Ovary (tissue), 3 donors: ENCODE data around the gene EFHC2.

Source experiments
- CTCF ChIP-seq, 3 donors: fragments of 450-650 bp in 2 of 3; fragments of 200-600 bp in 1 of 3; IDR thresholded peaks; one replicate each; pipeline versions ENCODE4 v1.5.1 to v1.8.0; 2016 to 2022; ENCODE audit warnings: antibody characterized with exemption in 3 of 3, mild to moderate bottlenecking in 1 of 3
- EP300 ChIP-seq: sonication (generic); formaldehyde crosslinking; IDR thresholded peaks from one replicate; pipeline ENCODE4 v1.6.1; 2017; ENCODE audit warnings: antibody characterized with exemption
- POLR2A ChIP-seq: fragments of 450-650 bp; IDR thresholded peaks from one replicate; pipeline ENCODE4 v1.6.1; 2017; ENCODE audit warnings: antibody characterized with exemption, mild to moderate bottlenecking, moderate library complexity
- donor health status: DM: no; HTN: no; CAD: no.

- TF ChIP-seq CTCF (IDR thresholded peaks at IDR 0.05): no peak
- no peak for TF ChIP-seq EP300
- no peak for TF ChIP-seq POLR2A
These were observed 5.1 kb downstream of the EFHC2 start for GRCh38 chrX:44338361-44338760.
